SH-SY5Y (cell line): ENCODE results near the gene TDP1.

ENCODE experiments used
- GATA2 ChIP-seq: IDR thresholded peaks from 2 replicates; pipeline ENCODE4 v1.6.1; 2011; ENCODE audit warnings: mild to moderate bottlenecking, low read depth, low read length
- GATA3 ChIP-seq: IDR thresholded peaks from 2 replicates; pipeline ENCODE4 v1.6.1; 2011; ENCODE audit warnings: low read depth, mild to moderate bottlenecking, low read length, moderate library complexity

TDP1 gene

DNA sequence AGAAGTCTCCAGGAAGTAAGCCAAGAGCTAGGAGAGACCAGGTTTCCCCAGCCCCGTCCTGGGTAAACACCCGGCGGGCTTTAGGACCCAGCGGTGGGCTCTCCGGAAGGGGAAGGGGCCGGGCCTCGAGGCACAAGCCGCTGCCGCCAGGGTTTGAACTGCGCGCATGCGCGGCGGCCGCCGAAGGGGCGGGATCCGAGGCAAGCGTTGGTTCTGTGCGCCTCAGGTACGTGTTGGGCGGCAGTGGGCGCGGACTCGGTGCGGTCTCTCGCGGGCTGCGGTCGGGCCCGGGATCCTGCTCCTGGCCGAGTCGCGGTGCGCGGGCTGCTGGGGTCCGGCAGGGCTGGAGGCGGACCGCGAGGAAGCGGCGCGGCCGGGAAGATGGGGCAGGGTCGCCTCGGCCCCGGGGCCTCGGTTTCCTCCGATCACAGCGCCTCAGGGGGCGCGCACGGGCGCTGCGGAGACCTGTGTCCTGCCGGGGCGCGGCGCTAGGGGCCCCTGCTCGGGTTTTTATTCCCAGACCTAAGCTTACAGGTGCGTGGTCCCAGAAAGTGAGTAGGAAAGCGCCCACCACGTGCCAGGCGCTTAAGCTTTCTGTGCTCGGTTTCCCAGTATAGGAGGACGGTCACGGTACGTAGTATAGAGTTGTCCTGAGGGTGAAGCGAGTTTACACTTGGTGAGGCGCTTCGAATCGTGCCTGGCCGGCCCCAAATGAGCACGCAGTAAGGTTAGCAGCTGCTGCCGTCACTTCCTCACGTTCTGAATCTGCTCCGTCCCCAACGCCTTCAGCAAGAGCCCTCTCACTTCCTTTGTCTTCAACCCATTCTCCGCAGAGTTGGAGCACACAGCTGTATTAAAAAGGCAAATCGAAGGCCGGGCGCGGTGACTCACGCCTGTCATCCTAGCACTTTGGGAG is at the start of gene TDP1:
Gene TDP1, plus strand, starts transcription at position 183 of the 916 bp plus-strand sequence. CDS start 7,188 bp downstream, outside the sequence.
- no peak for TF ChIP-seq GATA2
- no peak for TF ChIP-seq GATA3

- TF ChIP-seq GATA2 (no peak), GATA3 (no peak)
These were observed 49.7 kb upstream of the TDP1 start for GRCh38 chr14:89906000-89906399.

GRCh38 chr14:89907655-89908054 is 48.1 kb upstream of the TDP1 start:
- no peak for TF ChIP-seq GATA3
- TF ChIP-seq GATA2, result no peak

GRCh38 chr14:89908712-89909450 is 46.8 kb upstream of the TDP1 start:
- TF ChIP-seq GATA3 (no peak), GATA2 (no peak)

GRCh38 chr14:89909586-89909985 is 46.1 kb upstream of the TDP1 start:
- no peak for TF ChIP-seq GATA2
- TF ChIP-seq GATA3, result no peak

DNA sequence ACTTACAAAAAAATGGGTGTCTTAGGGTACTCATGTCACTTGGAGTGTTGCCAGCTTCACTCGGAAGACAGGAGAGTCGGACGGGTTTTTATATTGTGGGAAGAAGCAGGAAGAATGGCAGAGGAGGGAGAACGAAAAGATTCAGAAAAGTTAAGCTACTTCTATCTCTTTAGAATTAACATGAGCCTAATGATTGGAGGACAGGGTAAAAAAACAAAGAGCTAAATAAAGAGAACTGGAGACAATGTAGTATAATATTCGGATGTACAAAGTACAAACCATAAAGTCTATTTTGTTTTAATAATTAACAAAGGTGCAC is 45.1 kb upstream of the TDP1 start:
- TF ChIP-seq GATA3 (no peak), GATA2 (no peak)

DNA sequence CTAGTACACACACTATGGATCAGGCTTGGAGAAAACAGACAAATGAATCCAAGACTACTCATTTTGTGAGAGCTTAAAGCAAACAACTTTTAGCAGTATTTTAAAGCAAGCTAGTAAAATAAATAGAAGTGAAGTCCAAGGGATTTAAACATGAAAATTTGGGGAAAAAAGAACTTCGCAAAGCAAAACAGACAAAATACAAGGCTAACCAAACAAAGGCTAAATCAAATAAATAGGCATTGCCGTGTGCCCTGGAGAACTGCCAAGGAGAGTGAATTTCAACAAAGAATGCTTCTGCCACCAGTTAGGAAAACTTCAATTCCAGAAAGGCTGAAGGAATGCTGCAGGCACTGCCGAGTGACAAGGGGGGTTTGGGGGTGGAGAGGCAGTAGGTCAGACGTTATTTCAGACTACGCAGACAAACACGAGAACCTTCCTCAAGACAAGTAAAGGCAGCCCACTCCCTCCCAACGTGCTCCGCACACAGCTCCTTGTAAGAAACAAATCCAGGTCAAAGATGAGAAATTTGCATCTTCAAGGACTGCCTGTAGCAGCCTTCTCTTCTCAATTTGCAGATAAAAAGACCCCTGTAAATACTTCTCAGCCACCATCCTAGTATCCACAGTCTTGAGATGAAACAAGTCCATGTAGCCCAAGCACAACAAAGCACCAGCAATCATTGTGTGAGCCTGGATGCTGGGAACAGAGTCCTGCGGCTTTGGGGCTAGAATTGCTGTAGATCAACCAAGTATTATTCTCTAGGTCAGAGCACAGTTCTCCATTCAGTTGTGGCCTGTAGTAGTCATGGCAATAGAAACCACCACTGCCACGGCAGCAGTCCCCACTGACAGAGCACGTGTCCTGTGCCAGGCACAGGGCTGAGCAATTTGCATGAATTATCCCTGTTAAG is 44.5 kb upstream of the TDP1 start:
- no peak for TF ChIP-seq GATA2
- TF ChIP-seq GATA3, result no peak

DNA sequence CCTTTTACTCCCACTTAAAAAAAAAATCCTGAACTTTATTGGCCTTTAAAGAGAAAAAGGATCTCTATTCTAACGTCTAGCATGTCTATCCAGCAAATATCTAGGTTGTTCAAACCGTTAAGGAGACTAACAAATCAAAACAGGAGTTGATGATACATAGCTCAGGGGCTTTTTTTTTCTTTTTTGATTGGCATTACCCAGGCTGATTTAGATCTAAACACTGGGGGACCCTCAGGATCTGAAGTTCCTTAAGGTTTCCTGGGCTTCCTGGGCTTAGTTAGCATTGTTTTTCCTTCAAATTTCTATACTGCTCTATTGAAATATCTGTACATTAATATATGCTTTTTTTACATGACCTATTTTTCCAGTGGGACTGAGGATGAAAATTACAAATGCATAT is 43.5 kb upstream of the TDP1 start:
- TF ChIP-seq GATA3 (no peak), GATA2 (no peak)

DNA sequence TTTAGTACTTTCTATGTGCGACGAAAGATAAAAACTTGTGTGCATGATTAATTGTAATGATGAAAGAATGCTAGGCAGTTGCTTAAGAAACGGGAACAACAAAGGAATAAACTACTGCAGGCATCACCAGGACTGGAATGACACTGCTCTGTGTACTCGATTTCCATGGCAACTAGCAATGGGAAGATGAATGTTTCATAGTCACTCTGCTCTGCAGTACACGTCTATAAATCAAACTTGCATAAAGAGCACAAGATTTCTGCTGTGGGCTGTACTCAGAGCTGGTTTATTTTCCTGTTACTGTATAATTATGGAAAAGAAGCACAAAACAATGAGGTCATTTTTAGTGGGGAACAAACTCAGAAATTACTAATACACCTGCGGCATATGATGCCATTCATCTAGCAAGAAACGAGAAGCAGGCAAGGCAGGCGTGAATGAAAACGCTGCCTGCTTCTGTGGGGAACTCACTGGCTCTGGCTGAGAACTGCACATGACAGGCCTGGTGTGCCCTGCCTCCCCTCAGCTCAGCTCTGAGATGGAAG is 43.0 kb upstream of the TDP1 start:
- TF ChIP-seq GATA2 (no peak), GATA3 (no peak)

DNA sequence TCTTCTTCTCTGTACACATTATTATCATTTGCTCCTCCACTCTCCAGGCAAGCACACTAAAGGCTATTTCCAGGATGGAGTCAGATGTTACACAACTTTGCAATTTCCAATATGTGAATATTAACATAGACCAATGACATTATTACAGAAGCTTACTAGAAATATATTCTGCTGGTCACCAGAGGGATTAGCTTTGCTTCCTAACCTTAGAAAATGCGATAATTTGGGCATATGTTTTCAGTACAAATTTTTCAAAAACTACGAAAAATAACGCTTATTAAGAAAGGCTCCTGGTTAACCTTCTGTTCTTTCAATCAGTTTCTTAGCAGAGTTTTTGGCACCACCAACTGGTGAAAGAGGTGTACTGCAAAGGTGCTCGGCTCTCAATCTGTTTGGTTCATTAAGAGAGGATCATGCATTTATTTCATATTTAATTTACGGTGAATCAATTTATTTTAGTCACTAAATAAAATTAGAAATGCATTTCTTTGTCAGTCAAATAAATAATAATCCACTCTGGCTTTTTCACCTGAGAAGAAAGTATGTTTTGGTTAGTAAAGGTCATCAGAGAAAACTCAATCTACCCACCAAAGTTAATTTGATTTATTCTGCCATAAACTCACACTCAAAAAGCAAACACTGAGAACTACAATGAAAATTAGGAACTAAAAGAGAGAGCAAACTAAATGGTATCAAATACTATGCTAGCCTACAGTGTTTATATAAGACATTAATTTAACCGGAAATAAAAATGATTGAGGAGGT is 40.4 kb upstream of the TDP1 start:
- TF ChIP-seq GATA2 (no peak), GATA3 (no peak)

GRCh38 chr14:89918721-89919120 is 37.0 kb upstream of the TDP1 start:
- no peak for TF ChIP-seq GATA3
- TF ChIP-seq GATA2, result no peak

DNA sequence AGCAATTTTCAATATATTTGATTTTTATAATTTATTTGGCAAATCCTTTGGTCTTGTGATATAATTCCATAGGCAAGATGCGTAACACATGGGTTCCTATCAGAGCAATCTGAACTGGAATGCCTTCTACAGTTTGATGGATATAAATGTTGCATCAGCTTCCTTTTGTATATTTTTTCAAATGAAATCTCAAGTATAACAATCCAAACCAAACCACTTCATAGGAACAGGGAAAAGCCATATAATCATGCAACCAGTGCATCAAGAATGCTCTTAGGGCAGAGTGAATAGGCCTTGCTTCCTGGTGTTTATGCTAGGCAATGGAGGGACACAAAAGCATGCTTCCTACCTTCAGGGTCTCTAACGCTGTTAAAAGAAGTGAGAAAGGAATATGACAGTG is 35.7 kb upstream of the TDP1 start:
- no peak for TF ChIP-seq GATA2
- TF ChIP-seq GATA3, result no peak

GRCh38 chr14:89921346-89921745 is 34.4 kb upstream of the TDP1 start:
- TF ChIP-seq GATA3, result no peak
- TF ChIP-seq GATA2, result no peak
